WTC11 (cell line): Measurements from ENCODE around the gene ZACN.

Experiments
- AFF4 ChIP-seq: sonication (generic); formaldehyde crosslinking; IDR thresholded peaks from 2 replicates; pipeline ENCODE4 v1.8.1; 2023; ENCODE audit warnings: mild to moderate bottlenecking, missing genetic modification reagents, borderline replicate concordance
- ATF3 ChIP-seq: sonication (generic); formaldehyde crosslinking; conservative IDR thresholded peaks from 2 replicates; pipeline ENCODE4 v1.8.1; 2022; ENCODE audit warnings: mild to moderate bottlenecking, missing genetic modification reagents
- CBFB ChIP-seq: sonication (generic); formaldehyde crosslinking; IDR thresholded peaks from 2 replicates; pipeline ENCODE4 v1.8.1; 2022; ENCODE audit warnings: mild to moderate bottlenecking, low read depth, missing genetic modification reagents
- CDX4 ChIP-seq: fragments of 250-450 bp; sonication (Bioruptor Pico); IDR thresholded peaks from 2 replicates; pipeline ENCODE4 v1.9.0; 2021; ENCODE audit warnings: moderate library complexity, mild to moderate bottlenecking, inconsistent platforms, borderline replicate concordance
- CREM ChIP-seq: sonication (generic); formaldehyde crosslinking; IDR thresholded peaks from 2 replicates; pipeline ENCODE4 v1.8.1; 2022; ENCODE audit warnings: mild to moderate bottlenecking, missing genetic modification reagents, moderate library complexity
- CTCF ChIP-seq: fragments of 200-600 bp; IDR thresholded peaks from 2 replicates; pipeline ENCODE4 v1.8.0; 2022; ENCODE audit warnings: antibody characterized with exemption
- E2F1 ChIP-seq: sonication (generic); formaldehyde crosslinking; IDR thresholded peaks from 2 replicates; pipeline ENCODE4 v1.8.0; 2022; ENCODE audit warnings: mild to moderate bottlenecking, missing genetic modification reagents
- ELF4 ChIP-seq: sonication (generic); formaldehyde crosslinking; IDR thresholded peaks from 2 replicates; pipeline ENCODE4 v1.8.1; 2022; ENCODE audit warnings: low read depth, mild to moderate bottlenecking, moderate library complexity, missing genetic modification reagents
- ETV6 ChIP-seq: sonication (generic); formaldehyde crosslinking; IDR thresholded peaks from 2 replicates; pipeline ENCODE4 v1.8.1; 2022; ENCODE audit warnings: mild to moderate bottlenecking, missing genetic modification reagents
- TCF7 ChIP-seq: sonication (generic); formaldehyde crosslinking; IDR thresholded peaks from 2 replicates; pipeline ENCODE4 v1.8.0; 2022; ENCODE audit warnings: mild to moderate bottlenecking, low read depth, missing genetic modification reagents, moderate library complexity
- ZBTB21 ChIP-seq: sonication (generic); formaldehyde crosslinking; IDR thresholded peaks from 2 replicates; pipeline ENCODE4 v1.8.1; 2023; ENCODE audit warnings: mild to moderate bottlenecking, missing genetic modification reagents, borderline replicate concordance
- ZNF396 ChIP-seq: fragments of 250-450 bp; sonication (Bioruptor Pico); IDR thresholded peaks from 2 replicates; pipeline ENCODE4 v1.8.0; 2021; ENCODE audit warnings: mild to moderate bottlenecking, moderate library complexity, borderline replicate concordance
- ZNF423 ChIP-seq: fragments of 250-450 bp; sonication (Bioruptor Pico); IDR thresholded peaks from 2 replicates; pipeline ENCODE4 v2.1.2; 2022; ENCODE audit warnings: mild to moderate bottlenecking, moderate library complexity

GRCh38 chr17:76121932-76122430, 43.0 kb downstream of the ZACN start:
- TF ChIP-seq CTCF (no peak), ZNF423 (CRISPR knock-in tag) (no peak), ETV6 (CRISPR knock-in tag) (no peak), ELF4 (0 out of 2 replicates have a peak, but pooled peaks have one; percentile 72), E2F1 (no peak; the same call in 1 of the 2 replicates), CDX4 (no peak), ATF3 (no peak), ZNF396 (CRISPR knock-in tag) (no peak), CREM (CRISPR knock-in tag) (no peak), ZBTB21 (no peak), TCF7 (CRISPR knock-in tag) (no peak), CBFB (no peak), AFF4 (CRISPR knock-in tag) (no peak)
